Naive thymus-derived CD8-positive, alpha-beta T cell (primary cell): ENCODE measurements around the gene KANSL3. TPM values are rescaled to one million over a fixed set of nuclear protein-coding genes. Genes with fewer than 3 reads are reported as not detected.
A peak's percentile ranks its signal among the peaks of the same experiment; 100 is the strongest.

Source experiments
- ATAC-seq, 2 donors: fragments of 150-1000 bp; cut with Tn5 transposase in 1 of 2; sonication (Bioruptor Pico), chemical (Tn5 transposase) in 1 of 2; 1 replicate in 1 of 2; 2 replicates in 1 of 2; pipeline ENCODE4 v1.10.0; 2021; ENCODE audit warnings: mild to moderate bottlenecking in 2 of 2, moderate library complexity in 2 of 2
- POLR2A ChIA-PET: fragments of 350-600 bp; sonication (Branson Sonifier 250); formaldehyde crosslinking; loops from one replicate; lab custom pipeline; 2021; ENCODE audit warnings: antibody characterized with exemption; lab: Charles Lee
- DNase-seq, 10 donors: peaks; one replicate each; pipeline versions ENCODE4 v3.0.0 to v3.0.0-alpha.2; 2020 to 2022
- H3K27ac Mint-ChIP-seq, 10 donors: one replicate each; pipeline ENCODE4 v1.8.0; 2020 to 2022; ENCODE audit warnings: mild to moderate bottlenecking in 10 of 10, mixed read lengths in 10 of 10, moderate library complexity in 4 of 10, inconsistent platforms in 1 of 10
- H3K27me3 Mint-ChIP-seq, 5 donors: one replicate each; pipeline ENCODE4 v1.8.0; 2021 to 2022; ENCODE audit warnings: mixed read lengths in 5 of 5
- H3K36me3 Mint-ChIP-seq, 3 donors: one replicate each; pipeline ENCODE4 v1.8.0; 2020 to 2022; ENCODE audit warnings: mixed read lengths in 3 of 3, mild to moderate bottlenecking in 2 of 3, inconsistent platforms in 1 of 3
- H3K4me1 Mint-ChIP-seq, 4 donors: one replicate each; pipeline ENCODE4 v1.8.0; 2021 to 2022; ENCODE audit warnings: mixed read lengths in 4 of 4
- H3K4me3 Mint-ChIP-seq, 10 donors: one replicate each; pipeline ENCODE4 v1.8.0; 2020 to 2022; ENCODE audit warnings: mild to moderate bottlenecking in 10 of 10, mixed read lengths in 10 of 10, moderate library complexity in 6 of 10, inconsistent platforms in 1 of 10
- H3K9me3 Mint-ChIP-seq, 9 donors: one replicate each; pipeline ENCODE4 v1.8.0; 2020 to 2022; ENCODE audit warnings: mixed read lengths in 9 of 9, mild to moderate bottlenecking in 3 of 9, inconsistent platforms in 1 of 9, moderate library complexity in 1 of 9
- polyA plus RNA-seq, 3 donors: library from polyadenylated mRNA; unstranded; fragments of 300-500 nt; fragmentation: Illumina TruSeq; gene quantifications; one replicate each; pipeline ENCODE4 v1.2.3, GENCODE V29; 2021
- total RNA-seq, 8 experiments: library from RNA in 2 of 8; stranded (reverse) in 2 of 8; gene quantifications; one replicate each; pipeline ENCODE4 v1.2.3 and lab custom pipeline; 2021 to 2026

The KANSL3 gene
- total and polyA plus RNA-seq, 5 experiments from 2014 or later: 8.3 to 61.8 (median 18.2) TPM

- Mint-ChIP-seq H3K9me3 (no peaks in the 10 kb centered on the region), H3K4me3 (peak overlapping the region; percentile 14 to 71 (median 44)), H3K4me1 (peaks cover 24 to 65% (median 62%) of the 10 kb centered on the region in 4 donors), H3K27me3 (no peaks in the 10 kb centered on the region), H3K36me3 (peaks cover 0 to 68% (median 12%) of the 10 kb centered on the region in 3 donors), H3K27ac (peak overlapping the region; percentile 38 to 96 (median 78))
- peak in 1 of 2 donors; percentile 18 for ATAC-seq
- POLR2A ChIA-PET: interaction anchor here (1.1 to 1.2 kb wide), 2 partner anchors 8 to 15 kb away, joined by 3 read pairs; no protein-coding TSS in a partner anchor
- DNase-seq: peak in 1 of 10 donors; percentile 25
These were observed 91.8 kb downstream of the KANSL3 start for GRCh38 chr2:96546321-96546720.

Other genes starting within 250 kb of the KANSL3 start
- under 1 TPM in 1 of 2 experiments, not detected in 1; 0.39 TPM for gene NEURL3, start 133.0 kb downstream of the KANSL3 start, total RNA-seq
- under 1 TPM in 1 of 3 donors, not detected in 2; 0.16 TPM for gene NEURL3, start 133.0 kb downstream of the KANSL3 start, polyA plus RNA-seq
- 100 to 1,000 TPM; 100 to 108 TPM for gene ARID5A, start 101.6 kb downstream of the KANSL3 start, total RNA-seq
- gene ARID5A, start 101.6 kb downstream of the KANSL3 start, polyA plus RNA-seq: 100 to 1,000 TPM in 1 of 3 donors, 10 to 100 TPM in 2; 41.7 to 101 (median 55.2) TPM
- not detected for gene FER1L5, start 4.5 kb upstream of the KANSL3 start, total RNA-seq
- under 1 TPM in 1 of 3 donors, not detected in 2; 0.02 TPM for gene FER1L5, start 4.5 kb upstream of the KANSL3 start, polyA plus RNA-seq
- gene LMAN2L, start 101.8 kb upstream of the KANSL3 start, total RNA-seq: 1 to 10 TPM; 7.4 to 9.1 TPM
- 10 to 100 TPM; 20.9 to 21.3 (median 21.3) TPM for gene LMAN2L, start 101.8 kb upstream of the KANSL3 start, polyA plus RNA-seq
- 1 to 10 TPM; 4.5 to 4.9 TPM for gene CNNM4, start 122.6 kb upstream of the KANSL3 start, total RNA-seq
- 1 to 10 TPM in 2 of 3 donors, under 1 TPM in 1; 0.63 to 2.2 (median 1.3) TPM for gene CNNM4, start 122.6 kb upstream of the KANSL3 start, polyA plus RNA-seq
- 10 to 100 TPM; 40.0 to 41.1 TPM for gene CNNM3, start 178.0 kb upstream of the KANSL3 start, total RNA-seq
- gene CNNM3, start 178.0 kb upstream of the KANSL3 start, polyA plus RNA-seq: 10 to 100 TPM in 2 of 3 donors, 1 to 10 TPM in 1; 2.8 to 12.0 (median 11.4) TPM
- gene ANKRD23, start 205.7 kb upstream of the KANSL3 start, total RNA-seq: 10 to 100 TPM; 13.1 to 16.2 TPM
- gene ANKRD23, start 205.7 kb upstream of the KANSL3 start, polyA plus RNA-seq: under 1 TPM; 0.15 to 0.57 (median 0.27) TPM
- 10 to 100 TPM; 13.5 to 14.2 TPM for gene ANKRD39, start 219.7 kb upstream of the KANSL3 start, total RNA-seq
- 10 to 100 TPM; 12.2 to 18.7 (median 16.2) TPM for gene ANKRD39, start 219.7 kb upstream of the KANSL3 start, polyA plus RNA-seq
- gene SEMA4C, start 231.8 kb upstream of the KANSL3 start, total RNA-seq: 10 to 100 TPM; 35.6 to 38.6 TPM
- 1 to 10 TPM; 1.9 to 2.8 (median 2.2) TPM for gene SEMA4C, start 231.8 kb upstream of the KANSL3 start, polyA plus RNA-seq